H1 (cell line): Measurements from ENCODE around the gene CCDC33. TPM values are rescaled to one million over a fixed set of nuclear protein-coding genes. Genes with fewer than 3 reads are reported as not detected.

ENCODE experiments used
- CTCF ChIA-PET: fragments of 300-600 bp; sonication (Branson Sonifier 250); formaldehyde crosslinking; loops from one replicate; lab custom pipeline; 2021; ENCODE audit not compliant: partially characterized antibody; lab: Charles Lee
- POLR2A ChIA-PET: fragments of 300-600 bp; sonication (Branson Sonifier 250); formaldehyde crosslinking; loops from one replicate; lab custom pipeline; 2021; ENCODE audit warnings: inconsistent platforms; ENCODE audit not compliant: partially characterized antibody; lab: Charles Lee
- DNase-seq, 2 experiments: peaks; one replicate each; pipeline versions ENCODE4 v3.0.0 to v3.0.0-alpha.2; 2010 to 2022; ENCODE audit warnings: low spot score in 2 of 2, low read depth in 1 of 2, mixed read lengths in 1 of 2
- FAIRE-seq: peaks from 2 replicates; lab custom pipeline; 2011; peaks lifted over from hg19 to GRCh38; lab: Jason Lieb, UNC
- H2AFZ ChIP-seq: 2 replicates; pipeline ENCODE4 v1.8.1; 2012; ENCODE audit warnings: low read length, inconsistent platforms
- H2AK5ac ChIP-seq: 2 replicates; pipeline ENCODE4 v1.6.1; 2013; ENCODE audit warnings: low read depth, low read length
- H2BK120ac ChIP-seq: replicated peaks from 2 replicates; pipeline ENCODE3; 2013; ENCODE audit warnings: low read depth, low read length, inconsistent platforms
- H2BK12ac ChIP-seq: 2 replicates; pipeline ENCODE4 v1.6.1; 2013; ENCODE audit warnings: low read depth, low read length
- H2BK15ac ChIP-seq: 2 replicates; pipeline ENCODE4 v1.6.1; 2013; ENCODE audit warnings: low read length
- H2BK20ac ChIP-seq: 2 replicates; pipeline ENCODE4 v1.6.1; 2013; ENCODE audit warnings: low read length
- H2BK5ac ChIP-seq: 2 replicates; pipeline ENCODE4 v1.6.1; 2013; ENCODE audit warnings: low read depth, low read length
- H3K14ac ChIP-seq: 2 replicates; pipeline ENCODE4 v1.6.1; 2013; ENCODE audit warnings: inconsistent platforms; ENCODE audit not compliant: insufficient read length
- H3K18ac ChIP-seq: 2 replicates; pipeline ENCODE4 v1.6.1; 2013; ENCODE audit warnings: low read length; ENCODE audit errors: extremely low read depth
- H3K23ac ChIP-seq: 2 replicates; pipeline ENCODE4 v1.6.1; 2013; ENCODE audit warnings: inconsistent platforms; ENCODE audit not compliant: insufficient read length
- H3K23me2 ChIP-seq: 2 replicates; pipeline ENCODE4 v1.6.1; 2013; ENCODE audit warnings: low read depth, low read length
- H3K27ac ChIP-seq: 2 replicates; pipeline ENCODE4 v1.6.1; 2011; ENCODE audit warnings: low read depth, low read length, inconsistent platforms
- H3K27me3 ChIP-seq, 4 experiments: replicated peaks in 1 of 4; 1 replicate in 1 of 4; 2 replicates in 3 of 4; pipeline versions ENCODE4 v1.6.1 to v1.8.1; 2011 to 2013; ENCODE audit warnings: low read length in 3 of 4, mild to moderate bottlenecking in 3 of 4, inconsistent platforms in 2 of 4, mixed read lengths in 2 of 4, moderate library complexity in 1 of 4; ENCODE audit not compliant: control insufficient read depth in 3 of 4, insufficient read depth in 3 of 4; ENCODE audit errors: extremely low read depth in 1 of 4
- H3K36me3 ChIP-seq, 4 experiments: 2 replicates each; pipeline versions ENCODE4 v1.6.1 to v1.8.1; 2011 to 2013; ENCODE audit warnings: mild to moderate bottlenecking in 4 of 4, low read length in 3 of 4, moderate library complexity in 2 of 4, control low read depth in 1 of 4, inconsistent platforms in 1 of 4; ENCODE audit not compliant: insufficient read depth in 4 of 4, control insufficient read depth in 2 of 4
- H3K4ac ChIP-seq: replicated peaks from 2 replicates; pipeline ENCODE3; 2013; ENCODE audit warnings: low read length, low read depth, mixed read lengths, inconsistent platforms; ENCODE audit not compliant: insufficient read length
- H3K4me1 ChIP-seq, 4 experiments: replicated peaks in 1 of 4; 1 replicate in 1 of 4; 2 replicates in 3 of 4; pipeline versions ENCODE4 v1.6.1 to v1.8.1; 2011 to 2013; ENCODE audit warnings: low read length in 3 of 4, inconsistent platforms in 2 of 4, mixed read lengths in 1 of 4; ENCODE audit not compliant: insufficient read depth in 4 of 4, control insufficient read depth in 3 of 4
- H3K4me2 ChIP-seq, 2 experiments: 2 replicates each; pipeline versions ENCODE4 v1.6.1 to v1.8.1; 2011 to 2013; ENCODE audit warnings: low read depth in 2 of 2, low read length in 2 of 2, control low read depth in 1 of 2, inconsistent platforms in 1 of 2, mild to moderate bottlenecking in 1 of 2; ENCODE audit not compliant: insufficient read depth in 1 of 2
- H3K4me3 ChIP-seq, 4 experiments: fragments of 200-600, 300-600 bp in 1 of 4; sonication (generic), shearing (Covaris generic), sonication (Bioruptor Twin) in 1 of 4; 2 replicates each; pipeline versions ENCODE4 v1.5.1 to v1.8.1; 2011 to 2016; ENCODE audit warnings: low read length in 4 of 4, low read depth in 3 of 4, control low read depth in 2 of 4, inconsistent platforms in 2 of 4, mild to moderate bottlenecking in 2 of 4, mixed read lengths in 1 of 4, moderate library complexity in 1 of 4; ENCODE audit not compliant: insufficient read depth in 2 of 4; ENCODE audit errors: extremely low read depth in 1 of 4
- H3K56ac ChIP-seq: replicated peaks from 2 replicates; pipeline ENCODE3; 2013; ENCODE audit warnings: low read depth, mild to moderate bottlenecking, mixed read lengths, low read length, inconsistent platforms; ENCODE audit not compliant: insufficient read length
- H3K79me1 ChIP-seq: 2 replicates; pipeline ENCODE4 v1.6.1; 2013; ENCODE audit warnings: low read depth, low read length, control low read depth
- H3K79me2 ChIP-seq, 2 experiments: 2 replicates each; pipeline versions ENCODE4 v1.6.1 to v1.8.1; 2012 to 2013; ENCODE audit warnings: low read length in 2 of 2, mild to moderate bottlenecking in 2 of 2, inconsistent platforms in 1 of 2; ENCODE audit not compliant: insufficient read depth in 2 of 2, control insufficient read depth in 1 of 2
- H3K9ac ChIP-seq, 4 experiments: replicated peaks in 1 of 4; 1 replicate in 1 of 4; 2 replicates in 3 of 4; pipeline versions ENCODE4 v1.6.1 to v1.8.1; 2011 to 2013; ENCODE audit warnings: low read depth in 3 of 4, low read length in 3 of 4, control low read depth in 2 of 4, mild to moderate bottlenecking in 2 of 4, moderate library complexity in 2 of 4, inconsistent platforms in 1 of 4; ENCODE audit errors: extremely low read depth in 1 of 4
- H3K9me3 ChIP-seq, 2 experiments: 2 replicates each; pipeline versions ENCODE4 v1.6.1 to v1.8.1; 2012 to 2013; ENCODE audit warnings: mild to moderate bottlenecking in 2 of 2, moderate library complexity in 2 of 2, control low read depth in 1 of 2, inconsistent platforms in 1 of 2, low read depth in 1 of 2, low read length in 1 of 2, mixed read lengths in 1 of 2; ENCODE audit not compliant: insufficient read depth in 2 of 2
- H4K20me1 ChIP-seq, 2 experiments: replicated peaks in 1 of 2; 2 replicates each; pipeline versions ENCODE3 to v1.8.1; 2011 to 2013; ENCODE audit warnings: inconsistent platforms in 2 of 2, low read length in 2 of 2, mild to moderate bottlenecking in 1 of 2; ENCODE audit not compliant: insufficient read depth in 2 of 2, control insufficient read depth in 1 of 2
- H4K5ac ChIP-seq: 2 replicates; pipeline ENCODE4 v1.6.1; 2013; ENCODE audit warnings: low read length, low read depth, mixed read lengths, inconsistent platforms; ENCODE audit not compliant: insufficient read length
- H4K8ac ChIP-seq: 2 replicates; pipeline ENCODE4 v1.8.0; 2013; ENCODE audit warnings: mild to moderate bottlenecking, moderate library complexity, low read length, inconsistent platforms; ENCODE audit not compliant: insufficient read depth; ENCODE audit errors: extremely low read depth
- H4K91ac ChIP-seq: replicated peaks from 2 replicates; pipeline ENCODE3; 2013; ENCODE audit warnings: low read length, mixed read lengths, inconsistent platforms; ENCODE audit not compliant: insufficient read length
- EZH2 ChIP-seq: fragments of 200-600 bp; sonication (generic); IDR thresholded peaks from 2 replicates; pipeline ENCODE4 v1.7.1; 2012; ENCODE audit warnings: low read depth, mild to moderate bottlenecking, moderate library complexity, low read length, inconsistent platforms; ENCODE audit not compliant: severe bottlenecking
- KDM1A ChIP-seq: fragments of 200-600, 300-600 bp; sonication (generic); IDR thresholded peaks from 2 replicates; pipeline ENCODE4 v1.7.1; 2016; ENCODE audit warnings: mild to moderate bottlenecking, low read length, borderline replicate concordance
- KDM4A ChIP-seq: IDR thresholded peaks from one replicate; pipeline ENCODE4 v1.7.1; 2012; ENCODE audit warnings: low read depth, mild to moderate bottlenecking, moderate library complexity, low read length, inconsistent platforms; ENCODE audit not compliant: severe bottlenecking
- MAFK ChIP-seq: IDR thresholded peaks from 2 replicates; pipeline ENCODE4 v1.6.1; 2012; ENCODE audit warnings: low read depth, mild to moderate bottlenecking, improper control_type of control experiment, low read length
- NRF1 ChIP-seq: IDR thresholded peaks from 2 replicates; pipeline ENCODE4 v1.6.1; 2011; ENCODE audit warnings: mild to moderate bottlenecking, low read depth, low read length, improper control_type of control experiment
- POLR2AphosphoS5 ChIP-seq: IDR thresholded peaks from 2 replicates; pipeline ENCODE4 v1.6.1; 2011; ENCODE audit warnings: low read depth, low read length
- SAP30 ChIP-seq: fragments of 300-600 bp; sonication (generic); IDR thresholded peaks from 2 replicates; pipeline ENCODE4 v1.7.1; 2012; ENCODE audit warnings: low read length, moderate library complexity, mild to moderate bottlenecking, inconsistent platforms; ENCODE audit not compliant: insufficient read depth, insufficient replicate concordance
- SRF ChIP-seq: IDR thresholded peaks from 2 replicates; pipeline ENCODE4 v1.6.1; 2011; ENCODE audit warnings: mild to moderate bottlenecking, low read depth, low read length, moderate library complexity
- TBP ChIP-seq: IDR thresholded peaks from 2 replicates; pipeline ENCODE4 v1.6.1; 2011; ENCODE audit warnings: low read depth, low read length, improper control_type of control experiment
- TCF12 ChIP-seq: IDR thresholded peaks from 2 replicates; pipeline ENCODE4 v1.6.1; 2011; ENCODE audit warnings: low read depth, mild to moderate bottlenecking, low read length
- ZNF274 ChIP-seq: IDR thresholded peaks from 2 replicates; pipeline ENCODE4 v1.7.0; 2012; ENCODE audit warnings: low read length, borderline replicate concordance; ENCODE audit errors: extremely low read depth
- WGBS, 2 experiments: shearing (Covaris generic) in 1 of 2; methylation state at CpG; one replicate each; pipeline versions ENCODE4 v1.1.6 to v1.1.7; 2013 to 2015; ENCODE audit warnings: low lambda C conversion rate in 2 of 2, mixed read lengths in 2 of 2, inconsistent platforms in 1 of 2, low coverage in 1 of 2, missing lambda C conversion rate in 1 of 2; ENCODE audit not compliant: insufficient replicate concordance in 2 of 2, insufficient coverage in 1 of 2, insufficient read length in 1 of 2; ENCODE audit errors: extremely low coverage in 1 of 2, missing lambda C conversion rate in 1 of 2; 5-methylcytosine and 5-hydroxymethylcytosine counted together
- polyA plus RNA-seq, 7 experiments: library from polyadenylated mRNA; depleted of rRNA in 3 of 7; stranded (reverse) in 5 of 7; unstranded in 2 of 7; fragments of >200 nt in 5 of 7; fragments of 200-250 nt in 2 of 7; gene quantifications; 1 replicate in 5 of 7; 2 replicates in 1 of 7; 4 replicates in 1 of 7; pipeline versions ENCODE4 v1.2.1 to v1.2.3, GENCODE V29; 2011 to 2013; ENCODE audit warnings: missing spikeins in 2 of 7, mixed read lengths in 2 of 7
- total RNA-seq: library from RNA; stranded (reverse); fragmentation: NEBNext Ultra II Directional; extraction: Animal tissue kit (Norgen Biotek cat#: 25700); gene quantifications from 2 replicates; pipeline ENCODE4 v1.2.1, GENCODE V29; 2021
- TF ChIP-seq, protein P1 (sequence below): IDR thresholded peaks from 2 replicates; pipeline ENCODE4 v1.6.1; 2011; ENCODE audit warnings: low read depth, mild to moderate bottlenecking, low read length; ENCODE audit not compliant: insufficient read depth

Gene CCDC33
- total and polyA plus RNA-seq, 2 of the 8 experiments (the other 6 are each of a cell fraction or from before 2014, with no cell fraction given): 2.0 to 2.7 TPM

DNA sequence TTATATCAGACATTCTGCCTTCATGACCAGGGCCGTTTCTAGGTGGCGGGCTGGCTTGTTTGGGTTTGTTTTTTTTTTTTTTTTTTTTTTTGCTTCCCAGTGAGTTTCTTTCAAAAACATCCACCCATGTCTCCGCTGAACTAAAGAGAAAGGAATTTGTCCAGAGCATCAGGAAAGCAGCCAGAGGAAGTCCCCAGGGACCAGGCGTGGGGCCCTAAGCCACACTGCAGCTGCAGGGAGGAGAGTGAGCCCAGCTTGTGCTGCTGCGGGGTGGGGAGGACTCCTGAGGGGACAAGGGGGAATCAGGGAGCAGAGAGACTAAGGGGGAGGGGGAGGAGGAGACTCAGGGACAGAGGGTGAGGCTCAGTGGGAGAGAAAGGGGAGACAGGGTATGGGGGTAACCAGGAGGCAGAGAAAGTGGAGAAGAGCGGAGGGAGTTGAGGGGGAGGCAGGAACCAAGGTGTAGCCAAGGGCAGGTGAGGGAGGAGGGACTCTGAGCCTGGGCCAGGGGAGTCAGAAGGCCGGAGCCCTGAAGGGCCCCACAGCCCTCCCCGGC, 81.8 kb downstream of the CCDC33 start:
- Histone ChIP-seq H3K27me3 (peaks cover 0 to 3% (median under 1%) of the 10 kb centered on the region in 4 experiments; a peak in 2 of 7 replicates), H3K9me3 (no peaks in the 10 kb centered on the region; a peak in 1 of 4 replicates), H2AK5ac (no peak overlapping the region), H3K79me2 (no peaks in the 10 kb centered on the region), H4K5ac (no peak overlapping the region), H4K91ac (peak overlapping the region; percentile 34), H2BK12ac (0 out of 2 replicates have a peak overlapping the region, but pooled peaks have one; percentile 50), H2BK20ac (no peak overlapping the region), H4K8ac (no peak overlapping the region), H3K27ac (no peak overlapping the region), H3K18ac (no peak overlapping the region; the same call in 1 of the 2 replicates), H4K20me1 (no peaks in the 10 kb centered on the region), H2BK5ac (no peak overlapping the region), H3K4me2 (no peak overlapping the region), H3K79me1 (no peaks in the 10 kb centered on the region), H3K23ac (no peak overlapping the region), H3K36me3 (no peaks in the 10 kb centered on the region), H3K4me1 (peaks cover 3 to 35% (median 26%) of the 10 kb centered on the region in 4 experiments), H3K14ac (no peak overlapping the region), H2BK15ac (peak overlapping the region; percentile 81; the same call in 1 of the 2 replicates), H2AFZ (no peak overlapping the region), H3K56ac (no peak overlapping the region), H3K4me3 (no peak overlapping the region), H3K9ac (no peak overlapping the region), H3K4ac (no peak overlapping the region), H2BK120ac (no peak overlapping the region), H3K23me2 (no peaks in the 10 kb centered on the region)
- FAIRE-seq: no peak
- no peak for DNase-seq
- POLR2A ChIA-PET: interaction anchor here (1.4 to 4.6 kb wide), 2 partner anchors 9 to 115 kb away, joined by 3 to 19 read pairs; partner anchors contain the start of gene STRA6
- CTCF ChIA-PET: interaction anchor here (1.0 to 18.1 kb wide), 6 partner anchors 6 to 189 kb away, joined by 3 to 353 read pairs (median 34); partner anchors contain the start of gene ISLR2
- WGBS, 2 experiments: 58% methylated on average over 5 of the region's 8 CpGs; no CpG with 5 or more reads in 1 of the 2 experiments
- TF ChIP-seq TCF12: no peak
- no peak for TF ChIP-seq ZNF274
- TF ChIP-seq TBP: no peak
- TF ChIP-seq, protein P1, sequence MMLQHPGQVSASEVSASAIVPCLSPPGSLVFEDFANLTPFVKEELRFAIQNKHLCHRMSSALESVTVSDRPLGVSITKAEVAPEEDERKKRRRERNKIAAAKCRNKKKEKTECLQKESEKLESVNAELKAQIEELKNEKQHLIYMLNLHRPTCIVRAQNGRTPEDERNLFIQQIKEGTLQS: no peak
- no peak for TF ChIP-seq KDM4A
- TF ChIP-seq POLR2AphosphoS5: no peak
- no peak for TF ChIP-seq EZH2
- no peak for TF ChIP-seq MAFK
- TF ChIP-seq NRF1: no peak
- no peak for TF ChIP-seq SAP30
- TF ChIP-seq SRF: no peak
- no peak for TF ChIP-seq KDM1A
